ENCODE measurements around the gene OR8K1.

OR8K1 gene

GRCh38 chr11:56353991-56354390, 8.2 kb downstream of the OR8K1 start, which contains the start of gene OR8J1:
OR8J1 (plus strand) TSS chr11:56354291; CDS start chr11:56360247, 5,956 bp downstream.
- H3K4me3 ChIP-seq (ENCODE audit: low read depth, low read length) = no peak within 1 kb of the TSS
- no peak for TF ChIP-seq CTCF (IDR thresholded peaks at IDR 0.05; ENCODE audit: low read depth, low read length)

GRCh38 chr11:56375324-56375723, 29.5 kb downstream of the OR8K1 start, which contains the start of gene OR8U1:
OR8U1 (plus strand) TSS chr11:56375624; CDS start chr11:56375624, 0 bp downstream.
- no peak for TF ChIP-seq CTCF (IDR thresholded peaks at IDR 0.05; ENCODE audit: low read depth, low read length)
- no peak within 1 kb of the TSS for H3K4me3 ChIP-seq (ENCODE audit: low read depth, low read length)

GRCh38 chr11:56380120-56380519, 34.3 kb downstream of the OR8K1 start:
- no peak overlapping the region for H3K4me3 ChIP-seq (ENCODE audit: low read depth, low read length)
- no peak for TF ChIP-seq CTCF (IDR thresholded peaks at IDR 0.05; ENCODE audit: low read depth, low read length)

GRCh38 chr11:56394381-56394780, 48.5 kb downstream of the OR8K1 start:
- TF ChIP-seq CTCF (IDR thresholded peaks at IDR 0.05; ENCODE audit: low read depth, low read length) = no peak
- no peak overlapping the region for H3K4me3 ChIP-seq (ENCODE audit: low read depth, low read length)

- no peak overlapping the region for H3K4me3 ChIP-seq (ENCODE audit: low read depth, low read length)
- no peak for TF ChIP-seq CTCF (IDR thresholded peaks at IDR 0.05; ENCODE audit: low read depth, low read length)
These were observed 50.2 kb downstream of the OR8K1 start for GRCh38 chr11:56396047-56396446.
